ENCODE data around the gene MRPS35. TPM values are rescaled to one million over a fixed set of nuclear protein-coding genes. Genes with fewer than 3 reads are reported as not detected.

MRPS35 gene
- total RNA-seq, 4 donors from 2014 or later: 30.0 to 41.8 (median 34.7) TPM

DNA sequence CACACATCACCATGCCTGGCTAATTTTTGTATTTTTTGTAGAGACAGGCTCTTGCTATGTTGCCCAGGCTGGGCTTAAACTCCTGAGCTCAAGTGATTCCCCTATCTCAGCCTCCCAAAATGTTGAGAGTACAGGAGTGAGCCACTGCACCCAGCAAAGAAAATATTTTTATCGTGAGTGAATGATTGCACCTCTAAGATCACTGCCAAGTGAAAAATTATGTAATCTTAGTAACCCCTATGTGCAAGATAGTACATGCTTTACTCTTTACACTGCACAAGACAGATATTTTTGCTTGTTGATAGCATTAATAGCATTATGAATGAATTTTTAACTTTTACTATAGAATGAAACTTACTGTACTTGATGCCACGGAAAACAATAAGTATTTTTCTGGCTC lies 3.4 kb upstream of the MRPS35 start:
- TF ChIP-seq CTCF (IDR thresholded peaks at IDR 0.05): no peak
- no peak for ATAC-seq (ENCODE audit: low FRiP score)
- no peak for DNase-seq (ENCODE audit: low spot score)

GRCh38 chr12:27709212-27709931 lies 1.3 kb upstream of the MRPS35 start:
- DNase-seq (ENCODE audit: low spot score) (no peak), ATAC-seq (ENCODE audit: low FRiP score) (no peak)
- no peak for TF ChIP-seq CTCF (IDR thresholded peaks at IDR 0.05)

DNA sequence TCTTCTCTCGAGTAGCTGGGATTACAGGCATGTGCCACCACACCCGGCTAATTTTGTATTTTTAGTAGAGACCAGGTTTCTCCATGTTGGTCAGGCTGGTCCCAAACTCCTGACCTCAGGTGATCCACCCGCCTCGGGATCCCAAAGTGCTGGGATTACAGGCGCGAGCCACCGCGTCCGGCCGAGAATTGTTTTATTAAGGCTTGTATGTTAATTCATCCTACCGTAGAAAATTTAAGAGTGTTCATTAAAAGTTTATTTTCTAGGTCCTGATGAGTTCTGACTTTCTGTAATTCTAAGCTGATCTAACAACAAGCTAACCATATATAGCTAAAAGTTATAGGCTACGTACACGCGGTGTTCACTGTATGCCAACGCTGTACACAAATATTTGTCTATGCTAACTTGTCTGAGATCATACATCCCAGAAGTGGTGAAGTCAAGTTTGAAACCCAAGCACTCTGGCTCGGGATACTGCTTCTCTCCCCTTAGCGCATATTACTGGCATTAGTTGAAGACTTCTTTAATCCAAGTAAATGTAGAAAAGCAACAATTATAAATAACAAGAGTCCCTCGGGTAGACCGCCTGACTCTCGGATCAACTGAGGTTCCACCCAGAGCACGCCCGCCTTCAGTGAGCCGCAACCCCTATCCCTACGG lies 570 bp upstream of the MRPS35 start:
- peak; percentile 62 for ATAC-seq (ENCODE audit: low FRiP score)
- DNase-seq (ENCODE audit: low spot score): no peak
- no peak for TF ChIP-seq CTCF (IDR thresholded peaks at IDR 0.05)

DNA sequence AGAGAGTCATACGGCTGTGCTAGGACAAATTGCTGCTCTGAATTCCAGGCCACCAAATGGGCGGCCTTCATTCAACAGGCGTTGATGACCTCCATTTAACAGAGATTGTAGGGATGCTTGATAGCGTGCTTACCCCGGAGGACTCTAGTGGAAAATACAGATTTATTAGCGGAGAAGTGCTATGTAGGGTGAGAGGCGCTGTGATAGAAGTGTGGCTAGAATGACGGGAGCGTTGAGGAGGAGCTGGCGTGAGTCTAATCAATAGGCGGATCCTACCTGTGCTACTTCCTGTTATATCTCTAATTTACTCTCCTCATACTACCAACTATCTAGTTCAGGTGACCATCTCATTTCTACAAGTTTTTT lies 668 bp downstream of the MRPS35 start:
- no peak for DNase-seq (ENCODE audit: low spot score)
- TF ChIP-seq CTCF (IDR thresholded peaks at IDR 0.05): no peak
- ATAC-seq (ENCODE audit: low FRiP score): no peak

GRCh38 chr12:27711967-27712366 lies 1.3 kb downstream of the MRPS35 start:
- DNase-seq (ENCODE audit: low spot score) (no peak), ATAC-seq (ENCODE audit: low FRiP score) (no peak)
- TF ChIP-seq CTCF (IDR thresholded peaks at IDR 0.05): no peak

DNA sequence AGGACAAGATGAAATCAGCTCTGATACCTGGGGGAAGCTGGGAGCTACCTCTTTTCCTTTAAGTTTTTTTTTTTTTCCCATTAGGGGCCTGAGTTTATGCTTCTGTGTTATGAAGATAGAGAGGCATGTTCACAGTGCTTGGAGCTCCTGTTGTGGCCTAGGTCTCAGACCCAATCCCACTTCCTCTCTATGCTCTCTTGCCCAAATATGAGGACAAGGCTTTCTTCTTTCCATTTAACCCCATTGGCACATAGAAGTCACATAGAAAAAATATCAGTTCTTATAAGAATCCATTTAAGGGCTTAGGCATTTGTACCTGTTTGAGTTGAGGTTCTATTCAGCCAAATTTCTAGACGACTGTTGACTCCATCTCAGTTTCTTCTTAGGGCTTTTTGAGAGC lies 12.6 kb downstream of the MRPS35 start:
- DNase-seq (ENCODE audit: low spot score) (no peak), ATAC-seq (ENCODE audit: low FRiP score) (no peak)
- no peak for TF ChIP-seq CTCF (IDR thresholded peaks at IDR 0.05)

DNA sequence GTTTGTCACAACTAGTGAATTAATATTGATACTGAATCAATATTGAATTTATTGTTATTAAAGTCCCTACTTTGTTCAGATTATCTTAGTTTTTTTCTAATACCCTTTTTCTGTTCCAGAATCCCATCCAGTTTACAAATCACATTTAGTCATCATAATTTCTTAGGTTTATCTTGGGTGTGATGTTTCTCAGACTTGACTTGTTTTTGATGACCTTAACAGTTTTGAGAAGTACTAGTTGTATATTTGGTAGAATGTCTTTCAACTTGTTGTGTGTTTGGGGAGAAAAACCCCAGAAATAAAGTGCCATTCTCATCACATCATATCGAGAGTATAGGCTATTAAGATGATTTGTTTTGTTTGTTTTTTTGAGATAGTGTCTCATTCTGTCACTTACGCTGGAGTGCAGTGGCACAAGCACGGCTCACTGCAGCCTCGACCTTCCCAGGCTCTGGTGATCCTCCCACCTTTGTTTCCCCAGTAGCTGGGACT lies 19.5 kb downstream of the MRPS35 start:
- DNase-seq (ENCODE audit: low spot score): no peak
- no peak for TF ChIP-seq CTCF (IDR thresholded peaks at IDR 0.05)
- ATAC-seq (ENCODE audit: low FRiP score): no peak

Data from omental fat pad (tissue), 4 donors.